H9 (cell line): ENCODE results near the gene THRB. TPM values are rescaled to one million over a fixed set of nuclear protein-coding genes. Genes with fewer than 3 reads are reported as not detected.

Experiments used
- DNase-seq: peaks from one replicate; pipeline ENCODE4 v3.0.0-alpha.2; 2017
- H2AFZ ChIP-seq: one replicate; pipeline ENCODE4 v1.6.1; 2013; ENCODE audit warnings: mild to moderate bottlenecking, low read length, control low read depth, moderate library complexity
- H2AK5ac ChIP-seq: 2 replicates; pipeline ENCODE4 v1.6.1; 2013; ENCODE audit warnings: low read length, control low read depth, mixed read lengths; ENCODE audit not compliant: insufficient read length
- H2BK120ac ChIP-seq: one replicate; pipeline ENCODE4 v1.6.1; 2013; ENCODE audit warnings: low read depth, mild to moderate bottlenecking, low read length, control low read depth, inconsistent platforms; ENCODE audit not compliant: poor library complexity, severe bottlenecking
- H2BK12ac ChIP-seq: 2 replicates; pipeline ENCODE4 v1.6.1; 2013; ENCODE audit warnings: low read length, control low read depth, mixed read lengths, low read depth; ENCODE audit not compliant: insufficient read length
- H2BK15ac ChIP-seq: 2 replicates; pipeline ENCODE4 v1.6.1; 2013; ENCODE audit warnings: low read depth, low read length, control low read depth
- H2BK20ac ChIP-seq: one replicate; pipeline ENCODE4 v1.6.1; 2013; ENCODE audit warnings: low read depth, mild to moderate bottlenecking, low read length, control low read depth, inconsistent platforms; ENCODE audit not compliant: poor library complexity, severe bottlenecking
- H2BK5ac ChIP-seq: 2 replicates; pipeline ENCODE4 v1.6.1; 2013; ENCODE audit warnings: low read length, control low read depth, mixed read lengths; ENCODE audit not compliant: insufficient read length
- H3K14ac ChIP-seq: 2 replicates; pipeline ENCODE4 v1.6.1; 2013; ENCODE audit warnings: low read length, control low read depth; ENCODE audit not compliant: insufficient read depth
- H3K18ac ChIP-seq: 2 replicates; pipeline ENCODE4 v1.6.1; 2013; ENCODE audit warnings: low read depth, mild to moderate bottlenecking, mixed read lengths, low read length, control low read depth; ENCODE audit not compliant: insufficient read length
- H3K23ac ChIP-seq: 2 replicates; pipeline ENCODE4 v1.6.1; 2013; ENCODE audit warnings: low read length, control low read depth, mixed read lengths, low read depth; ENCODE audit not compliant: insufficient read length
- H3K23me2 ChIP-seq: 2 replicates; pipeline ENCODE4 v1.6.1; 2013; ENCODE audit warnings: low read depth, mild to moderate bottlenecking, mixed read lengths, low read length, control low read depth; ENCODE audit not compliant: insufficient read length, poor library complexity, severe bottlenecking
- H3K27ac ChIP-seq: 2 replicates; pipeline ENCODE4 v1.5.1; 2013; ENCODE audit warnings: low read length, control low read depth, mixed read lengths, low read depth; ENCODE audit not compliant: insufficient read length
- H3K27me3 ChIP-seq: 2 replicates; pipeline ENCODE4 v1.6.1; 2013; ENCODE audit warnings: low read length, control low read depth, inconsistent platforms; ENCODE audit not compliant: insufficient read depth
- H3K4ac ChIP-seq: 2 replicates; pipeline ENCODE4 v1.6.1; 2013; ENCODE audit warnings: low read depth, mild to moderate bottlenecking, control low read depth, inconsistent platforms, low read length, moderate library complexity
- H3K4me1 ChIP-seq: 2 replicates; pipeline ENCODE4 v1.6.1; 2013; ENCODE audit warnings: low read length, control low read depth, inconsistent platforms; ENCODE audit not compliant: insufficient read depth
- H3K4me2 ChIP-seq: 2 replicates; pipeline ENCODE4 v1.6.1; 2013; ENCODE audit warnings: low read length, control low read depth, mixed read lengths; ENCODE audit not compliant: insufficient read length, insufficient read depth
- H3K56ac ChIP-seq: 2 replicates; pipeline ENCODE4 v1.6.1; 2013; ENCODE audit warnings: low read depth, mild to moderate bottlenecking, mixed read lengths, low read length, control low read depth; ENCODE audit not compliant: insufficient read length
- H3K79me1 ChIP-seq: 2 replicates; pipeline ENCODE4 v1.6.1; 2013; ENCODE audit warnings: low read depth, mild to moderate bottlenecking, moderate library complexity, low read length, control low read depth, inconsistent platforms; ENCODE audit not compliant: insufficient read depth, poor library complexity, severe bottlenecking
- H3K79me2 ChIP-seq: 2 replicates; pipeline ENCODE4 v1.6.1; 2013; ENCODE audit warnings: low read length, control low read depth, inconsistent platforms; ENCODE audit not compliant: insufficient read depth
- H3K9ac ChIP-seq: 2 replicates; pipeline ENCODE4 v1.6.1; 2013; ENCODE audit warnings: low read length, control low read depth, mixed read lengths; ENCODE audit not compliant: insufficient read length; ENCODE audit errors: extremely low read depth
- H3K9me3 ChIP-seq: one replicate; pipeline ENCODE4 v1.6.1; 2013; ENCODE audit warnings: low read depth, low read length, inconsistent platforms; ENCODE audit not compliant: control insufficient read depth
- H3T11ph ChIP-seq: one replicate; pipeline ENCODE4 v1.6.1; 2013; ENCODE audit warnings: mild to moderate bottlenecking, low read length, control low read depth, inconsistent platforms
- H4K20me1 ChIP-seq: one replicate; pipeline ENCODE4 v1.6.1; 2013; ENCODE audit not compliant: control insufficient read depth, insufficient read length, insufficient read depth
- H4K5ac ChIP-seq: 2 replicates; pipeline ENCODE4 v1.6.1; 2013; ENCODE audit warnings: low read depth, mild to moderate bottlenecking, mixed read lengths, low read length, control low read depth; ENCODE audit not compliant: insufficient read length
- H4K8ac ChIP-seq: replicated peaks from 2 replicates; pipeline ENCODE4 v1.6.1; 2013; ENCODE audit warnings: low read length, control low read depth, mixed read lengths, low read depth; ENCODE audit not compliant: insufficient read length
- H4K91ac ChIP-seq: 2 replicates; pipeline ENCODE4 v1.6.1; 2013; ENCODE audit warnings: low read depth, mild to moderate bottlenecking, moderate library complexity, mixed read lengths, low read length, control low read depth; ENCODE audit not compliant: insufficient read length
- H3K27ac Mint-ChIP-seq, 3 experiments: 2 replicates in 2 of 3; 3 replicates in 1 of 3; pipeline ENCODE4 v1.8.0; 2020 to 2021; ENCODE audit warnings: mixed read lengths in 3 of 3, mild to moderate bottlenecking in 1 of 3, moderate library complexity in 1 of 3
- H3K27me3 Mint-ChIP-seq: 2 replicates; pipeline ENCODE4 v1.8.0; 2021; ENCODE audit warnings: low read depth, mild to moderate bottlenecking, moderate library complexity, mixed read lengths
- H3K36me3 Mint-ChIP-seq, 3 experiments: 2 replicates in 2 of 3; 3 replicates in 1 of 3; pipeline ENCODE4 v1.8.0; 2020 to 2021; ENCODE audit warnings: low read depth in 3 of 3, mixed read lengths in 3 of 3; ENCODE audit not compliant: insufficient read depth in 1 of 3
- H3K4me1 Mint-ChIP-seq, 2 experiments: 2 replicates each; pipeline ENCODE4 v1.8.0; 2020; ENCODE audit warnings: mixed read lengths in 2 of 2
- H3K4me3 Mint-ChIP-seq, 2 experiments: 2 replicates in 1 of 2; 3 replicates in 1 of 2; pipeline ENCODE4 v1.8.0; 2020 to 2021; ENCODE audit warnings: mild to moderate bottlenecking in 2 of 2, mixed read lengths in 2 of 2, moderate library complexity in 1 of 2
- H3K9me3 Mint-ChIP-seq, 2 experiments: 2 replicates in 1 of 2; 3 replicates in 1 of 2; pipeline ENCODE4 v1.8.0; 2020; ENCODE audit warnings: mild to moderate bottlenecking in 2 of 2, mixed read lengths in 2 of 2, moderate library complexity in 1 of 2
- CTCF ChIP-seq: fragments of 200-600 bp; sonication (generic); conservative IDR thresholded peaks from 3 replicates; pipeline ENCODE4 v1.8.0; 2021; ENCODE audit warnings: antibody characterized with exemption, mild to moderate bottlenecking
- WGBS: extraction: QIAGEN DNeasy Blood & Tissue Kit; methylation state at CpG from one replicate; pipeline ENCODE4 v1.1.7; 2013; ENCODE audit warnings: missing lambda C conversion rate, low lambda C conversion rate, mixed read lengths; ENCODE audit not compliant: insufficient read length; ENCODE audit errors: extremely low coverage; 5-methylcytosine and 5-hydroxymethylcytosine counted together
- total RNA-seq: library from RNA; stranded (reverse); gene quantifications from 2 replicates; pipeline ENCODE4 v1.2.1, GENCODE V29; 2021

The THRB gene
- total RNA-seq, 1 experiment from 2014 or later: 8.6 TPM

- H3K4me1 Mint-ChIP-seq: peaks cover 33 to 43% of the 10 kb centered on the region in 2 experiments
- no peak overlapping the region for H4K8ac ChIP-seq
- no CpG with 5 or more reads among the region's 3 CpGs for WGBS
Measured at GRCh38 chr3:24162929-24163328, 331.7 kb downstream of the THRB start.

More at GRCh38 chr3:24162929-24163328, 331.7 kb downstream of the THRB start:
- Histone ChIP-seq H3K79me2 (no peaks in the 10 kb centered on the region), H3K9me3 (no peaks in the 10 kb centered on the region), H3K9ac (no peak overlapping the region), H3K56ac (no peak overlapping the region), H2BK120ac (no peak overlapping the region), H4K5ac (no peak overlapping the region), H3K23ac (no peak overlapping the region), H4K20me1 (no peaks in the 10 kb centered on the region), H3T11ph (no peak overlapping the region), H2AFZ (no peak overlapping the region), H2AK5ac (no peak overlapping the region), H3K79me1 (no peaks in the 10 kb centered on the region), H3K27me3 (no peaks in the 10 kb centered on the region), H3K4me2 (no peak overlapping the region), H4K91ac (no peak overlapping the region), H3K23me2 (no peaks in the 10 kb centered on the region), H3K27ac (no peak overlapping the region), H2BK20ac (no peak overlapping the region), H3K4ac (no peak overlapping the region), H3K14ac (no peak overlapping the region), H2BK12ac (no peak overlapping the region), H2BK15ac (no peak overlapping the region), H3K18ac (no peak overlapping the region), H3K4me1 (peaks cover 10% of the 10 kb centered on the region), H2BK5ac (no peak overlapping the region)
- no peak for DNase-seq
- TF ChIP-seq CTCF: no peak
- no peak overlapping the region for H3K4me3 Mint-ChIP-seq
- H3K27ac Mint-ChIP-seq: no peak overlapping the region
- no peaks in the 10 kb centered on the region for H3K27me3 Mint-ChIP-seq
- no peaks in the 10 kb centered on the region for H3K9me3 Mint-ChIP-seq
- no peaks in the 10 kb centered on the region for H3K36me3 Mint-ChIP-seq
